GM10248 (cell line): Measurements from ENCODE around the gene PPP2R3A.
"Not testable (repeated sequence)": the region's sequence is repeated elsewhere in the genome, so short reads cannot be mapped to it uniquely, and the experiment has no call there.

Experiments
- CTCF ChIA-PET: fragments of 300-600 bp; sonication (Branson Sonifier 250); formaldehyde crosslinking; extraction: SDS; loops from one replicate; lab custom pipeline; 2021; ENCODE audit warnings: antibody characterized with exemption; lab: Yijun Ruan, JAX
- POLR2A ChIA-PET: fragments of 350-650 bp; sonication (Branson Sonifier 250); formaldehyde crosslinking; extraction: SDS; loops from one replicate; lab custom pipeline; 2020; ENCODE audit warnings: antibody characterized with exemption; lab: Yijun Ruan, JAX
- DNase-seq: peaks from one replicate; pipeline ENCODE4 v3.0.0; 2012; ENCODE audit errors: extremely low spot score
- TF ChIP-seq, protein P1 (sequence below): IDR thresholded peaks from 2 replicates; pipeline ENCODE4 v1.5.1; 2012; ENCODE audit warnings: mild to moderate bottlenecking, low read depth; ENCODE audit errors: extremely low read depth, missing control alignments, control extremely low read depth

Gene PPP2R3A

DNA sequence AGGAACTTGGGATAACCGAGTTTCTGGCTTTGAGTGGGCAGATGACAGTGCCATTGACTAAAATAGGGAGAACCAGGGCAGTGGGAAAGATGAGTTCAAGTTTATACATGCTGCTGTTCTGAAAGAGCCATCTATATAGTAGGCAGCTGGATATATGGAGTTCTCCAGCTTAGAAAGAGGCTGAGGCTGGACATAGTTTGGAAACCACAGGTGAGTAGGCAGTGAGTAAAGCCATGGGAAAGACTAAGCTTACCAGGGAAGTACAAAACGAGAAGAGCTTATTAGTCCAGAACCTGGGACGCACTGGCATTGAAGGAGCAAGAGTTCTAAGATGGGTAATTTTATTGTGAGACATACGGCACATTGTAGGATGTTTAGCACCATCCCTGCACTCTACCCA, 176.4 kb downstream of the PPP2R3A start:
- no peak for DNase-seq
- ChIA-PET POLR2A (no interaction called here), CTCF (no interaction called here)
- TF ChIP-seq, protein P1, sequence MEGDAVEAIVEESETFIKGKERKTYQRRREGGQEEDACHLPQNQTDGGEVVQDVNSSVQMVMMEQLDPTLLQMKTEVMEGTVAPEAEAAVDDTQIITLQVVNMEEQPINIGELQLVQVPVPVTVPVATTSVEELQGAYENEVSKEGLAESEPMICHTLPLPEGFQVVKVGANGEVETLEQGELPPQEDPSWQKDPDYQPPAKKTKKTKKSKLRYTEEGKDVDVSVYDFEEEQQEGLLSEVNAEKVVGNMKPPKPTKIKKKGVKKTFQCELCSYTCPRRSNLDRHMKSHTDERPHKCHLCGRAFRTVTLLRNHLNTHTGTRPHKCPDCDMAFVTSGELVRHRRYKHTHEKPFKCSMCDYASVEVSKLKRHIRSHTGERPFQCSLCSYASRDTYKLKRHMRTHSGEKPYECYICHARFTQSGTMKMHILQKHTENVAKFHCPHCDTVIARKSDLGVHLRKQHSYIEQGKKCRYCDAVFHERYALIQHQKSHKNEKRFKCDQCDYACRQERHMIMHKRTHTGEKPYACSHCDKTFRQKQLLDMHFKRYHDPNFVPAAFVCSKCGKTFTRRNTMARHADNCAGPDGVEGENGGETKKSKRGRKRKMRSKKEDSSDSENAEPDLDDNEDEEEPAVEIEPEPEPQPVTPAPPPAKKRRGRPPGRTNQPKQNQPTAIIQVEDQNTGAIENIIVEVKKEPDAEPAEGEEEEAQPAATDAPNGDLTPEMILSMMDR, result no peak

DNA sequence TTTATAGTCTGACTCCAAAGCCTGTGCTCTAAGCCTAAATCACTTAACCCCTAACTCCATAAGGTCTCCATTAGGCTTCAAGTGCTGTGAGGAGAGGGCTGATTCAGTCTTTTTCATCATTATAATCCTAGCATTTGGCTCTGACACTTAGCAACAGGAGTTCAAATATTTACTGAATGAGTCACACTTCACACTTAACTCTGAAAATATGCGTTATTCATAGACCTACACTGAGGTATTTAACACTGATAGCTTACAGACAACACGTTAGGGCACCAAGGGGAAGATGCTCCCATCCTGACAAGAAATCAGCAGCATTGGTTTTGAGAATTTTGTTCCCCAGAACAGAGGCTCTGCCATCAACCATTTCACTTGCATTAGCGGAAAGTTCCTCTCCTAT, 177.1 kb downstream of the PPP2R3A start:
- TF ChIP-seq, protein P1, result no peak
- ChIA-PET CTCF (no interaction called here), POLR2A (no interaction called here)

GRCh38 chr3:136144397-136144796, 178.9 kb downstream of the PPP2R3A start:
- POLR2A ChIA-PET, DNase-seq: not testable (repeated sequence)
- CTCF ChIA-PET, result interaction anchor here (2.3 kb wide), 1 partner anchor 9 kb away, joined by 5 read pairs; no protein-coding TSS in a partner anchor

More for the DNA sequence above, 177.1 kb downstream of the PPP2R3A start:
- DNase-seq, result no peak

DNA sequence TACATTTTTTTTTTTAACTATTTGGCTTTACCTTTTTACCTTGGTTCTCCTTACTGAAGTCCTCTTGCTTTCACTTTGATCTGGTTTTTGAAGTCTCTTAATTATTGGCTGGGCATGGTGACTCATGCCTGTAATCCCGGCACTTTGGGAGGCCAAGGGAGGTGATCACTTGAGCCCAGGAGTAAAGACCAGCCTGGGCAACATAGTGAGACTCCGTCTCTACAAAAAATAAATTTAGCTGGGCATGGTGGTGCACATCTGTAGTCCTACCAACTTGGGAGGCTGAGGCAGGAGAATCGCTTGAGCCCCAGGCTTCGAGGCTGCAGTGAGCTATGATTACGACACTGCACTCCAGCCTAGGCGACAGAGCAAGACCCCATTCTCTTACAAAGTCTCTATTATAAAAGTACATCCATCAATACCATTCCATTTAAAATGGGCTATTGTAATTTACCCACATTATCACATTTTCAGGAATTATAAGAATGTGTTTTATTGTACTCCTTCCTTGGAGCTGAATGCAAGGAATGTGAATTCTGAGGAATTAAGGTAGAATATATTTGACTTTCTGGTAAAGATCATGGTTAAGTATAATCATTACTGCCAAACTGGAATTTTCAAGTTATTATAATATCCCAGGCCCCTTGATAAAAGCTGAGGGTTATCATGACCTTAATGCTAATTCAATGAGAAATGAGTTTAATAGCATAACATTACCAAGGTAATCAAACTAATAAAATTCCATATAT, 181.6 kb downstream of the PPP2R3A start:
- ChIA-PET POLR2A (no interaction called here), CTCF (interaction anchor here (1.2 to 1.3 kb wide), 2 partner anchors 17 to 21 kb away, joined by 3 to 4 read pairs; no protein-coding TSS in a partner anchor)
- DNase-seq, result no peak
- TF ChIP-seq, protein P1, result no peak

DNA sequence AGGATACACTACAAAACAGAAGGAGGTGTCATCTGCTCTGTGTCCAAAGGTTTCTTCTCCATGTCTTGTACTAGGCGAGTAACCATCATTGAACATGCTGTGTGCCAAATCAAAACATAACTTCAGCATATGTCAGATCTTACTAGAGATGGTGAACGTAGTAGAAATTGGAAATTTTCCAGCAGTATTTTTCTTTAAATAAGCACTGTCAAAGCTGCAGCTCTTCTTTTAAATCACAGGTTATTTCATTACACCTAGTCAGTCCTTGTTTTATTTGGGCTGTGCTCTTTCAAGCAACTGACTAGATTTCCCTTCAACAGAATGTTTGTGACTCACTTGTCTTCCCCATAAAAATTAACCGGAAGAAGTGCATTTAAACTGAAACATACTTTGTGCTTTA, 184.1 kb downstream of the PPP2R3A start:
- CTCF ChIA-PET, result interaction anchor here (1.4 kb wide), 1 partner anchor 603 kb away, joined by 4 read pairs; the partner anchor contains the start of gene STAG1
- POLR2A ChIA-PET, result no interaction called here
- no peak for DNase-seq
- TF ChIP-seq, protein P1, result no peak

DNA sequence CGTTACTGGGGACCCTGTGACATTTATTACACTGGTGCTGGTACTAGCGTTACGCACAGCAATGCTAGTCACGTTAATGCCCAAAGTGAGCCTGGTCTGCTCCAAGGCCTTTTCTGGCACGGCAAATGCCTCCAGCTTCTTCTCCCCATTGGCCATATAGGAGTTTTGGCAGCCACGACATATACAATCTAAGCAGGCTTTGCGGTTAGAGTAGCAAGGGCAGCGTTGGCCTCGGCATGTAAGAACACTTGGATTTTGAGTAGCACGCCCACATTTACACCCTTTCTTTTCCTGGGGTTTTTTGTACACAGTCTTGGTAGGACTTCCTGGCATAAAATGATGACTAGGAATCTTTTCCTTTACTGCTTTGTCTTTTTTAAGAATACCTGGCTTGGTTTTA, 185.7 kb downstream of the PPP2R3A start:
- CTCF ChIA-PET, result interaction anchor here (0.7 to 1.4 kb wide), 2 partner anchors 26 to 601 kb away, joined by 3 to 4 read pairs; partner anchors contain the start of gene STAG1
- POLR2A ChIA-PET, result no interaction called here
- TF ChIP-seq, protein P1, result no peak
- DNase-seq, result no peak
